ENCODE measurements around the gene XXYLT1.

- TF ChIP-seq JUND (IDR thresholded peaks at IDR 0.05; ENCODE audit: low read length) (no peak), CTCF (IDR thresholded peaks at IDR 0.05; ENCODE audit: control extremely low read depth in 1 of 3, insufficient read depth in 1 of 3, low read depth in 1 of 3, low read length in 3 of 3) (no peak), GABPA (IDR thresholded peaks at IDR 0.05; ENCODE audit: borderline replicate concordance, insufficient read depth, low read length) (no peak), MAX (IDR thresholded peaks at IDR 0.05) (no peak), SRF (IDR thresholded peaks at IDR 0.05; ENCODE audit: low read depth, low read length) (no peak), TAF1 (IDR thresholded peaks at IDR 0.05; ENCODE audit: low read depth, low read length) (no peak), POLR2A (IDR thresholded peaks at IDR 0.05; ENCODE audit: control extremely low read depth in 1 of 2, low read depth in 2 of 2, low read length in 2 of 2) (no peak), EP300 (IDR thresholded peaks at IDR 0.05; ENCODE audit: borderline replicate concordance in 1 of 2, low read depth in 2 of 2, low read length in 2 of 2) (no peak)
Measured at GRCh38 chr3:195080125-195080524, 190.8 kb downstream of the XXYLT1 start.
